ENCODE results near the gene MSRB1. TPM values are rescaled to one million over a fixed set of nuclear protein-coding genes. Genes with fewer than 3 reads are reported as not detected.
"Not testable (repeated sequence)": the region's sequence is repeated elsewhere in the genome, so short reads cannot be mapped to it uniquely, and the experiment has no call there.

Gene MSRB1
- total RNA-seq, 4 donors from 2014 or later, result 9.6 to 64.0 (median 17.1) TPM

- no peak for ATAC-seq (ENCODE audit: low FRiP score)
- no peak for DNase-seq (ENCODE audit: low spot score)
- no peak for TF ChIP-seq CTCF (IDR thresholded peaks at IDR 0.05)
These were observed 15.8 kb upstream of the MSRB1 start for GRCh38 chr16:1958715-1959268.

GRCh38 chr16:1958143-1958491, 15.1 kb upstream of the MSRB1 start:
- not testable (repeated sequence) for DNase-seq (ENCODE audit: low spot score); ATAC-seq (ENCODE audit: low FRiP score)

DNA sequence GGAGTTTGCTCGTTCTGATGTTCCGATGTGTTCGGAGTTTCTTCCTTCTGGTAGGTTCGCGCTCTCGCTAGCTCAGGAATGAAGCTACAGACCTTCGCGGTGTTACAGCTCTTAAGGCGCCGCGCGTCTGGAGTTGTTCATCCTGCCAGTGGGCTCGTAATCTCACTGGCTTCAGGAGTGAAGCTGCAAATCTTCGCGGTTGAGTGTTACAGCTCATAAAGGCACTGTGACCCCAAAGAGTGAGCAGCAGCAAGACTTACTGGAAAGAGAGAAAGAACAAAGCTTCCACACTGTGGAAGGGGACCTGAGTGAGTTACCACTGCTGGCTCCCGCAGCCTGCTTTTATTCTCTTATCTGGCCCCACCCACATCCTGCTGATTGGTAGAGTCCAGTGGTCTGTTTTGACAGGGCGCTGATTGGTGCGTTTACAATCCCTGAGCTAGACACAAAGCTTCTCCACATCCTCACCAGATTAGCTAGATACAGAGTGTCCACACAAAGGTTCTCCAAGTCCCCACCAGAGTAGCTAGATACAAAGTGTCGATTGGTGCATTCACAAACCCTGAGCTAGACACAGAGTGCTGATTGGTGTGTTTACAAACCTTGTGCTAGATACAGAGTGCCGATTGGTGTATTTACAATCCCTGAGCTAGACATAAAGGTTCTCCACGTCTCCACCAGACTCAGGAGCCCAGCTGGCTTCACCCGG, 14.6 kb upstream of the MSRB1 start:
- DNase-seq (ENCODE audit: low spot score), result not testable (repeated sequence)

DNA sequence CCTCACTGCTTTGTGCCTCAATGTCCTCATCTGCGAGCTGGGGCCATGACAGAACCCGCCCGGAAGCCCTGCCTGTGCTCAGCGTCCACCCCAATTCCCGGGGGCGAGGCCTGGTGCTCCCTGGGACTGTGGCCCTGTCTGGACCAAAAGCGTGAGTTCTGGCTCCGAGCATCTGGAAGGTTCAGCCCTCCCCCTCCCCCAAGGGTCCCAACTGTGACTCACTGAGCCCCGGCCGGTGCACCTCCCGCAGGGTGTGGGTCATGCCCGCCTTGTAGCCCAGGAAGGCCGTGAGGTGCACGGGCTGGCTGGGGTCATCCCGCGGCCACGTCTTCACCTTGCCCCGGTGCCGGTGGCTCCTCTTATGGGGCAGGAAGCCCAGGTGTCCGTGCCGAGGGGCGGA, 10.7 kb upstream of the MSRB1 start:
- DNase-seq (ENCODE audit: low spot score), result no peak
- ATAC-seq (ENCODE audit: low FRiP score), result no peak
- TF ChIP-seq CTCF (IDR thresholded peaks at IDR 0.05), result no peak

More for the DNA sequence above, 14.6 kb upstream of the MSRB1 start:
- ATAC-seq (ENCODE audit: low FRiP score), result not testable (repeated sequence)

GRCh38 chr16:1950559-1950958, 7.6 kb upstream of the MSRB1 start:
- TF ChIP-seq CTCF (IDR thresholded peaks at IDR 0.05), result no peak
- DNase-seq (ENCODE audit: low spot score) (no peak), ATAC-seq (ENCODE audit: low FRiP score) (no peak)

DNA sequence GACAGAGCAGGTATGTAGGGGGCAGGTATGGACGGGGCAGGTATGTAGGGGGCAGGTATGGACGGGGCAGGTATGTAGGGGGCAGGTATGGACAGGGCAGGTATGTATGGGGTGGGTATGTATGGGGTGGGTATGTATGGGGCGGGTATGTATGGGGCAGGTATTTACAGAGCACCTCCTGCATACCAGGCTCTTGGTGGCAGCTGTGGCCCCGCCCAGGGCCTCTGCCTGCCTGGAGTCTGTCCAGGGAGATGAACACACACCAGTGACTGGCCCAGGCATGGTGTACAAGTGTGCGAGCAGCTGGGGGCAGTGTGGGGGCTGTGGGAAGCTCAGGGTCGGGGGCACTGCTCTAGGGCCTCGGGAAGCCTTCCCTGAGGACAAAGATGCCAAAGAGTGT, 7.0 kb upstream of the MSRB1 start:
- DNase-seq (ENCODE audit: low spot score) (no peak), ATAC-seq (ENCODE audit: low FRiP score) (no peak)
- TF ChIP-seq CTCF (IDR thresholded peaks at IDR 0.05), result no peak

DNA sequence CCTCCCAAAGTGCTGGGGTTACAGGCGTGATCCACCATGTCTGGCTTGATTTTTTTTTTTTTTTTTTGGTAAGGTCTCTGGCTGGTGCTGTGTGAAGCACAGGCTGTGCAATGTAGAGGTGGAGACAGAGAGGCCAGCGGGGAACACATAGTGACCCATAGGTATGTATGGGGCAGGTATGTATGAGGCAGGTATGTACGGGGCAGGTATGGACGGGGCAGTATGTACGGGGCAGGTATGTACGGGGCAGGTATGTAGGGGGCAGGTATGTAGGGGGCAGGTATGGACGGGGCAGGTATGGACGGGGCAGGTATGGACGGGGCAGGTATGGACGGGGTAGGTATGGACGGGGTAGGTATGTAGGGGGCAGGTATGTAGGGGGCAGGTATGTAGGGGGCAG, 6.5 kb upstream of the MSRB1 start:
- TF ChIP-seq CTCF (IDR thresholded peaks at IDR 0.05), result no peak
- no peak for ATAC-seq (ENCODE audit: low FRiP score)
- DNase-seq (ENCODE audit: low spot score), result no peak

DNA sequence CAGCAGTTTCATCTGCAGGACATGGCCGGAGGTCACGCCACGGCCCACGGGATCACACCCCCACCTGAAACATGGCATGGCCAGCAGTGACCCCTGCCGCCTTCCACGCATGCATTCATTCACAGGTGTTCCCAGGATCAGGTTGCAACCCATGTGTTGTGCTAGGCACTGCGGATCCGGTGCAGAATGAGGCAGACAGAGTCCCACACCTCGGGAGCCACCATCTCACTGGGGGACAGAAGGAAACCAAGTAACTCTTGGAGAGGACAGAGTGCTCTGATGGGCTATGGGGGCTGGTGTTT, 4.3 kb upstream of the MSRB1 start:
- no peak for ATAC-seq (ENCODE audit: low FRiP score)
- TF ChIP-seq CTCF (IDR thresholded peaks at IDR 0.05), result no peak

More for the DNA sequence above, 4.3 kb upstream of the MSRB1 start:
- DNase-seq (ENCODE audit: low spot score), result no peak
